H1 (cell line): Measurements from ENCODE around the gene PHKG2. TPM values are rescaled to one million over a fixed set of nuclear protein-coding genes. Genes with fewer than 3 reads are reported as not detected.

ENCODE experiments used
- ATF3 ChIP-seq: IDR thresholded peaks from 2 replicates; pipeline ENCODE4 v1.6.1; 2011; ENCODE audit warnings: low read depth, mild to moderate bottlenecking, low read length; ENCODE audit not compliant: insufficient read depth
- CREB1 ChIP-seq: IDR thresholded peaks from 2 replicates; pipeline ENCODE4 v1.6.1; 2012; ENCODE audit warnings: inconsistent platforms
- E2F6 ChIP-seq: IDR thresholded peaks from 2 replicates; pipeline ENCODE4 v1.6.1; 2012; ENCODE audit warnings: inconsistent platforms
- EP300 ChIP-seq, 2 experiments: IDR thresholded peaks; 1 replicate in 1 of 2; 2 replicates in 1 of 2; pipeline ENCODE4 v1.6.1; 2011 to 2012; ENCODE audit warnings: low read depth in 2 of 2, low read length in 2 of 2, mild to moderate bottlenecking in 2 of 2, borderline replicate concordance in 1 of 2, inconsistent platforms in 1 of 2, moderate library complexity in 1 of 2
- FOSL1 ChIP-seq: IDR thresholded peaks from 2 replicates; pipeline ENCODE4 v1.6.1; 2011; ENCODE audit warnings: mild to moderate bottlenecking, low read depth, low read length, moderate library complexity; ENCODE audit not compliant: insufficient read depth
- JUN ChIP-seq: IDR thresholded peaks from 2 replicates; pipeline ENCODE4 v1.6.1; 2011; ENCODE audit warnings: low read depth, mild to moderate bottlenecking, improper control_type of control experiment, low read length
- NANOG ChIP-seq: IDR thresholded peaks from 2 replicates; pipeline ENCODE4 v1.6.1; 2011; ENCODE audit warnings: low read length, low read depth, mild to moderate bottlenecking, inconsistent platforms; ENCODE audit not compliant: insufficient read depth, poor library complexity, severe bottlenecking
- POLR2A ChIP-seq, 2 experiments: IDR thresholded peaks; 1 replicate in 1 of 2; 2 replicates in 1 of 2; pipeline ENCODE4 v1.6.1; 2011; ENCODE audit warnings: low read depth in 2 of 2, low read length in 2 of 2, mild to moderate bottlenecking in 2 of 2; ENCODE audit errors: control extremely low read depth in 1 of 2
- SIN3A ChIP-seq, 2 experiments: IDR thresholded peaks in 1 of 2; conservative IDR thresholded peaks in 1 of 2; 2 replicates each; pipeline ENCODE4 v1.6.1; 2011 to 2012; ENCODE audit warnings: low read length in 2 of 2, improper control_type of control experiment in 1 of 2, low read depth in 1 of 2, mild to moderate bottlenecking in 1 of 2
- SIX5 ChIP-seq: IDR thresholded peaks from 2 replicates; pipeline ENCODE4 v1.6.1; 2011; ENCODE audit warnings: mild to moderate bottlenecking, low read depth, low read length
- TAF1 ChIP-seq: IDR thresholded peaks from 2 replicates; pipeline ENCODE4 v1.6.1; 2011; ENCODE audit warnings: mild to moderate bottlenecking, low read depth, low read length
- polyA plus RNA-seq, 7 experiments: library from polyadenylated mRNA; depleted of rRNA in 3 of 7; stranded (reverse) in 5 of 7; unstranded in 2 of 7; fragments of >200 nt in 5 of 7; fragments of 200-250 nt in 2 of 7; gene quantifications; 1 replicate in 5 of 7; 2 replicates in 1 of 7; 4 replicates in 1 of 7; pipeline versions ENCODE4 v1.2.1 to v1.2.3, GENCODE V29; 2011 to 2013; ENCODE audit warnings: missing spikeins in 2 of 7, mixed read lengths in 2 of 7
- total RNA-seq: library from RNA; stranded (reverse); fragmentation: NEBNext Ultra II Directional; extraction: Animal tissue kit (Norgen Biotek cat#: 25700); gene quantifications from 2 replicates; pipeline ENCODE4 v1.2.1, GENCODE V29; 2021
- TF ChIP-seq, protein P1 (sequence below): IDR thresholded peaks from 2 replicates; pipeline ENCODE4 v1.6.1; 2012; ENCODE audit warnings: low read length, inconsistent platforms

The PHKG2 gene
- total and polyA plus RNA-seq, 2 of the 8 experiments (the other 6 are each of a cell fraction or from before 2014, with no cell fraction given), result 36.0 to 53.4 TPM

DNA sequence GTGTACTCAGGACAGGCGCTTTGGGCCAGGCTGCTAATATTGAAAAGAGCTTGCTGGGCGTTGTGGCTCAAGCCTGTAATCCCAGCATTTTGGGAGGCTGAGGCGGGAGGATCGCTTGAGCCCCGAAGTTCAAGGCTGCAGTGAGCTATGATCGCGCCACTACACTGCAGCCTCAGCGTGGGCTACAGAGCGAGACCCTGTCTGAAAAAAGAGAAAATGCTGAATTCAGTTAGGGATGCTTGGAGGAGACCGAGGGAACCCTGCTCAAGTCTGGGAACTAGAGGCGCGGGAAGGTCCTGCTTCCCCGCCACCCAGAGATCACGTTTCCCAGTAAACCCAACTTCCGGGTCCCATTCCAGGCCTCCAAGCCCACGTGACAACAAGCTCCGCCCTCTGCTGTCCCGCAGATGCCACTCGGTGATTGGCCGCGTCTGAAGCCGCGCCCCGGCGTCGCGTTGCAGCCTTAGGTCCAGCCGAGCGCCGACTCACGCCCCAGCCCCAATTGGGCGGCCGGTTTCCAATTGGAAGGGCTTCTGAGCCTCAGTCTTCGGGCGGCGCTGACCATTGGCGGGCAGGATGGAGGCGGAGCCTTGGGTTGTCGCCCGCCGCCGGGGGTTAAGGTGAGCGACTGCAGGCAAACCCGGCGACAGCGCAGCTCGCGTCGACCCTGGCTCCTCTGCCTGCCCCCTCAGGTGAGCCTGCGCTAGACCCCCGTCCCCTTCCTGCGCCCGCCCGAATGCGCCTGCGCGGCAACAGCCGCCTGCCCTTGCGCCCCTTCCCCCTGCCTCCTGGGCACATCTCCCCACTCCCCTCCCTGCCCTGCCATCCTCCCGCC, at the start of gene PHKG2 (continued):
- TF ChIP-seq JUN, result no peak
- no peak for TF ChIP-seq SIX5
- TF ChIP-seq NANOG, result no peak
- TF ChIP-seq, protein P1, sequence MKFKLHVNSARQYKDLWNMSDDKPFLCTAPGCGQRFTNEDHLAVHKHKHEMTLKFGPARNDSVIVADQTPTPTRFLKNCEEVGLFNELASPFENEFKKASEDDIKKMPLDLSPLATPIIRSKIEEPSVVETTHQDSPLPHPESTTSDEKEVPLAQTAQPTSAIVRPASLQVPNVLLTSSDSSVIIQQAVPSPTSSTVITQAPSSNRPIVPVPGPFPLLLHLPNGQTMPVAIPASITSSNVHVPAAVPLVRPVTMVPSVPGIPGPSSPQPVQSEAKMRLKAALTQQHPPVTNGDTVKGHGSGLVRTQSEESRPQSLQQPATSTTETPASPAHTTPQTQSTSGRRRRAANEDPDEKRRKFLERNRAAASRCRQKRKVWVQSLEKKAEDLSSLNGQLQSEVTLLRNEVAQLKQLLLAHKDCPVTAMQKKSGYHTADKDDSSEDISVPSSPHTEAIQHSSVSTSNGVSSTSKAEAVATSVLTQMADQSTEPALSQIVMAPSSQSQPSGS, result no peak
- 0 out of 3 replicates have a peak, but pooled peaks of 1 of the 2 experiments have one; percentile 15 for TF ChIP-seq EP300 (IDR thresholded peaks at IDR 0.05; ENCODE audit: borderline replicate concordance in 1 of 2, low read depth in 2 of 2, low read length in 2 of 2)
- peak; percentile 78 to 92 for TF ChIP-seq POLR2A (IDR thresholded peaks at IDR 0.05; ENCODE audit: control extremely low read depth in 1 of 2, low read depth in 2 of 2, low read length in 2 of 2)
- no peak for TF ChIP-seq FOSL1
- TF ChIP-seq E2F6, result peak; percentile 73
- TF ChIP-seq CREB1, result peak; percentile 81
- TF ChIP-seq TAF1, result peak; percentile 97
- peak; percentile 79 for TF ChIP-seq ATF3
- TF ChIP-seq SIN3A (conservative IDR thresholded peaks at IDR 0.05 in 1 of 2, IDR thresholded peaks at IDR 0.05 in 1 of 2; ENCODE audit: low read depth in 1 of 2, low read length in 2 of 2), result peak; percentile 37 to 54; a peak in 1 of 4 replicates
